NCI-H146 treated with DMSO at 0.1 percent for 48 hours (cell line): Measurements from ENCODE around the gene ZNF808.
A peak's percentile ranks its signal among the peaks of the same experiment; 100 is the strongest.
"Not testable (repeated sequence)": the region's sequence is repeated elsewhere in the genome, so short reads cannot be mapped to it uniquely, and the experiment has no call there.

ENCODE experiments used
- DNase-seq: peaks from one replicate; lab custom pipeline; 2025; ENCODE audit not compliant: unreplicated experiment; lab: John Stamatoyannopoulos, UW

ZNF808 gene

GRCh38 chr19:52527134-52527955 lies at the start of gene ZNF808:
Gene ZNF808, plus strand, starts transcription at chr19:52527668. Its CDS starts 15,617 bp downstream, at chr19:52543285.
- DNase-seq = peak; percentile 97

GRCh38 chr19:52484111-52484743 lies 43.2 kb upstream of the ZNF808 start:
- DNase-seq = not testable (repeated sequence)

- DNase-seq = not testable (repeated sequence)
Observed at GRCh38 chr19:52485064-52485463, 42.4 kb upstream of the ZNF808 start.

GRCh38 chr19:52485561-52486240 lies 41.8 kb upstream of the ZNF808 start:
- DNase-seq = not testable (repeated sequence)

GRCh38 chr19:52492201-52492993 lies 35.1 kb upstream of the ZNF808 start:
- no peak for DNase-seq

- no peak for DNase-seq
Observed at GRCh38 chr19:52492994-52493470, 34.4 kb upstream of the ZNF808 start.

GRCh38 chr19:52494518-52494917 lies 33.0 kb upstream of the ZNF808 start:
- DNase-seq = no peak

- no peak for DNase-seq
Observed at GRCh38 chr19:52498571-52498970, 28.9 kb upstream of the ZNF808 start.

GRCh38 chr19:52500474-52500873 lies 27.0 kb upstream of the ZNF808 start:
- DNase-seq = not testable (repeated sequence)

GRCh38 chr19:52500991-52501390 lies 26.5 kb upstream of the ZNF808 start:
- not testable (repeated sequence) for DNase-seq

- no peak for DNase-seq
Observed at GRCh38 chr19:52507266-52507665, 20.2 kb upstream of the ZNF808 start.

GRCh38 chr19:52516191-52516590 lies 11.3 kb upstream of the ZNF808 start:
- no peak for DNase-seq

GRCh38 chr19:52518646-52519045 lies 8.8 kb upstream of the ZNF808 start:
- no peak for DNase-seq

GRCh38 chr19:52519175-52519574 lies 8.3 kb upstream of the ZNF808 start:
- DNase-seq = not testable (repeated sequence)

- no peak for DNase-seq
Observed at GRCh38 chr19:52520013-52520412, 7.5 kb upstream of the ZNF808 start.

GRCh38 chr19:52522551-52522950 lies 4.9 kb upstream of the ZNF808 start:
- DNase-seq = no peak

- no peak for DNase-seq
Observed at GRCh38 chr19:52524086-52524485, 3.4 kb upstream of the ZNF808 start.

- DNase-seq = no peak
Observed at GRCh38 chr19:52527956-52528351, 486 bp downstream of the ZNF808 start.

GRCh38 chr19:52532480-52532879 lies 5.0 kb downstream of the ZNF808 start:
- DNase-seq = no peak

- no peak for DNase-seq
Observed at GRCh38 chr19:52533901-52534300, 6.4 kb downstream of the ZNF808 start.

- DNase-seq = not testable (repeated sequence)
Observed at GRCh38 chr19:52535385-52535770, 7.9 kb downstream of the ZNF808 start.
